ENCODE results near the gene CUL9.

GRCh38 chr6:43204271-43205105, 22.5 kb downstream of the CUL9 start:
- TF ChIP-seq, protein P1, sequence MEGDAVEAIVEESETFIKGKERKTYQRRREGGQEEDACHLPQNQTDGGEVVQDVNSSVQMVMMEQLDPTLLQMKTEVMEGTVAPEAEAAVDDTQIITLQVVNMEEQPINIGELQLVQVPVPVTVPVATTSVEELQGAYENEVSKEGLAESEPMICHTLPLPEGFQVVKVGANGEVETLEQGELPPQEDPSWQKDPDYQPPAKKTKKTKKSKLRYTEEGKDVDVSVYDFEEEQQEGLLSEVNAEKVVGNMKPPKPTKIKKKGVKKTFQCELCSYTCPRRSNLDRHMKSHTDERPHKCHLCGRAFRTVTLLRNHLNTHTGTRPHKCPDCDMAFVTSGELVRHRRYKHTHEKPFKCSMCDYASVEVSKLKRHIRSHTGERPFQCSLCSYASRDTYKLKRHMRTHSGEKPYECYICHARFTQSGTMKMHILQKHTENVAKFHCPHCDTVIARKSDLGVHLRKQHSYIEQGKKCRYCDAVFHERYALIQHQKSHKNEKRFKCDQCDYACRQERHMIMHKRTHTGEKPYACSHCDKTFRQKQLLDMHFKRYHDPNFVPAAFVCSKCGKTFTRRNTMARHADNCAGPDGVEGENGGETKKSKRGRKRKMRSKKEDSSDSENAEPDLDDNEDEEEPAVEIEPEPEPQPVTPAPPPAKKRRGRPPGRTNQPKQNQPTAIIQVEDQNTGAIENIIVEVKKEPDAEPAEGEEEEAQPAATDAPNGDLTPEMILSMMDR (IDR thresholded peaks at IDR 0.05): no peak
- TF ChIP-seq POLR2A (IDR thresholded peaks at IDR 0.05): no peak

Data from esophagus squamous epithelium (tissue), 4 donors.